ENCODE results near the gene KRT9.

GRCh38 chr17:41518789-41519449 is 52.9 kb downstream of the KRT9 start, which contains the start of gene KRT15:
- no peak for TF ChIP-seq EZH2 (IDR thresholded peaks at IDR 0.05; ENCODE audit: borderline replicate concordance)
- TF ChIP-seq CTCF (IDR thresholded peaks at IDR 0.05; ENCODE audit: poor library complexity): no peak
- no peak for TF ChIP-seq EZH2phosphoT487 (IDR thresholded peaks at IDR 0.05; ENCODE audit: low read depth, severe bottlenecking, unreplicated experiment)

Data from hepatocyte (in vitro differentiated cells).